Epithelial cell of proximal tubule (primary cell): Measurements from ENCODE around the gene TOR3A. TPM values are rescaled to one million over a fixed set of nuclear protein-coding genes. Genes with fewer than 3 reads are reported as not detected.
"Not testable (repeated sequence)": the region's sequence is repeated elsewhere in the genome, so short reads cannot be mapped to it uniquely, and the experiment has no call there.

ENCODE experiments used
- DNase-seq: peaks from one replicate; pipeline ENCODE4 v3.0.0-alpha.2; 2011; ENCODE audit warnings: low read depth
- H3K4me3 ChIP-seq: 2 replicates; pipeline ENCODE4 v1.5.1; 2011; ENCODE audit warnings: low read depth, mild to moderate bottlenecking, low read length
- CTCF ChIP-seq: conservative IDR thresholded peaks from 2 replicates; pipeline ENCODE4 v1.5.1; 2012; ENCODE audit warnings: low read depth, mild to moderate bottlenecking, low read length
- total RNA-seq: library from RNA; depleted of rRNA; stranded (reverse); fragments of >200 nt; gene quantifications from 2 replicates; pipeline ENCODE4 v1.2.3, GENCODE V29; 2015

Gene TOR3A
- total RNA-seq: 57.9 and 83.1 TPM in 2 replicates

- H3K4me3 ChIP-seq: peak within 1 kb of the TSS; percentile 94
- no peak for TF ChIP-seq CTCF
Observed at GRCh38 chr1:179081687-179082332, at the start of gene TOR3A. TSS of gene TOR3A (plus strand) at chr1:179082070. CDS start at chr1:179082129, 59 bp downstream.

GRCh38 chr1:179034720-179035119, 47.1 kb upstream of the TOR3A start:
- H3K4me3 ChIP-seq: no peak overlapping the region
- no peak for TF ChIP-seq CTCF
- no peak for DNase-seq

More at GRCh38 chr1:179081687-179082332, at the start of gene TOR3A:
- peak; percentile 31 for DNase-seq

GRCh38 chr1:179036844-179037465, 44.9 kb upstream of the TOR3A start:
- DNase-seq: no peak
- no peak overlapping the region for H3K4me3 ChIP-seq
- TF ChIP-seq CTCF: no peak

- no peak overlapping the region for H3K4me3 ChIP-seq
- DNase-seq: no peak
- no peak for TF ChIP-seq CTCF
Observed at GRCh38 chr1:179038528-179039281, 43.2 kb upstream of the TOR3A start.

GRCh38 chr1:179039502-179040174, 42.2 kb upstream of the TOR3A start:
- not testable (repeated sequence) for H3K4me3 ChIP-seq, DNase-seq

GRCh38 chr1:179040175-179040551, 41.7 kb upstream of the TOR3A start:
- DNase-seq, H3K4me3 ChIP-seq: not testable (repeated sequence)

GRCh38 chr1:179042087-179042486, 39.8 kb upstream of the TOR3A start:
- DNase-seq: no peak
- H3K4me3 ChIP-seq: no peak overlapping the region
- TF ChIP-seq CTCF: no peak
